Measurements from ENCODE around the gene DR1.

- TF ChIP-seq POLR2A (IDR thresholded peaks at IDR 0.05; ENCODE audit: control extremely low read depth in 1 of 2, low read depth in 2 of 2, low read length in 2 of 2) (no peak), CTCF (IDR thresholded peaks at IDR 0.05; ENCODE audit: control extremely low read depth in 1 of 3, insufficient read depth in 1 of 3, low read depth in 1 of 3, low read length in 3 of 3) (no peak)
Observed at GRCh38 chr1:93352376-93352775, 6.7 kb downstream of the DR1 start.
